Pancreas (tissue), 10 donors: ENCODE data around the gene ACTRT3. TPM values are rescaled to one million over a fixed set of nuclear protein-coding genes. Genes with fewer than 3 reads are reported as not detected.
A peak's percentile ranks its signal among the peaks of the same experiment; 100 is the strongest.

ENCODE experiments used
- ATAC-seq, 4 donors: fragments of 200-7000 bp; cut with Tn5 transposase; one replicate each; pipeline versions ENCODE4 v1.8.0 to v1.9.1; 2020; ENCODE audit warnings: mild to moderate bottlenecking in 4 of 4, moderate library complexity in 4 of 4
- DNase-seq, 6 donors: peaks; one replicate each; pipeline ENCODE4 v3.0.0-alpha.2; 2020
- FAIRE-seq: peaks from 2 replicates; lab custom pipeline; 2012; peaks lifted over from hg19 to GRCh38; lab: Jason Lieb, UNC
- H3K27ac ChIP-seq, 4 donors: fragments of 200-600 bp; sonication (generic); 1 replicate in 3 of 4; 2 replicates in 1 of 4; pipeline versions ENCODE4 v1.5.0 to v1.8.0; 2020
- H3K27me3 ChIP-seq, 4 donors: fragments of 200-600 bp; one replicate each; pipeline ENCODE4 v1.8.0; 2021
- H3K36me3 ChIP-seq, 3 donors: fragments of 200-600 bp; sonication (generic) in 1 of 3; one replicate each; pipeline versions ENCODE4 v1.5.0 to v1.8.0; 2020 to 2021
- H3K4me1 ChIP-seq, 3 donors: fragments of 200-600 bp; one replicate each; pipeline ENCODE4 v1.8.0; 2021
- H3K4me3 ChIP-seq, 4 donors: fragments of 200-600 bp; sonication (generic) in 2 of 4; one replicate each; pipeline versions ENCODE4 v1.5.0 to v1.8.0; 2020 to 2021
- H3K9me3 ChIP-seq, 4 donors: fragments of 200-600 bp; one replicate each; pipeline ENCODE4 v1.8.0; 2021
- WGBS, 2 donors: extraction: QIAGEN DNeasy Blood & Tissue Kit; methylation state at CpG; one replicate each; pipeline ENCODE4 v1.1.7; 2013; 5-methylcytosine and 5-hydroxymethylcytosine counted together
- intact Hi-C, 3 donors: fragments of 100-400 bp; cut with DNase I; formaldehyde crosslinking; loops; one replicate each; pipeline versions ENCODE4 v1.11.1 to v1.14.2; 2022
- polyA plus RNA-seq, 2 donors: library from polyadenylated mRNA; stranded (reverse); fragments of 200-250 nt; gene quantifications; one replicate each; pipeline ENCODE4 v1.2.3, GENCODE V29; 2013
- total RNA-seq, 6 donors: library from RNA; stranded (reverse); fragmentation: NEBNext Ultra II Directional in 4 of 6; extraction: Animal tissue kit (Norgen Biotek cat#: 25700) in 4 of 6; gene quantifications; one replicate each; pipeline versions ENCODE4 v1.2.1 to v1.2.4, GENCODE V29; 2021 to 2023
- TF ChIP-seq, protein P1 (sequence below), 4 donors: fragments of 200-600 bp; sonication (generic) in 3 of 4; IDR thresholded peaks; one replicate each; pipeline versions ENCODE4 v1.5.0 to v1.8.0; 2021; ENCODE audit warnings: antibody characterized with exemption in 4 of 4
- donor health status: healthy with polysubstance abuse.
- donor health status: DM: no; HTN: no; CAD: no; lungs with moderate emphysema.
- donor health status: DM: no; HTN: no; CAD: no.
- donor health status: control.
- donor health status: control.
- donor health status: Bipolar disorder and iron deficiency.
- donor health status: DM: yes; HTN: yes; CAD: no.
- donor health status: DM: no; HTN: no; CAD: no.
- donor health status: DM: no; HTN: no; CAD: no.
- donor health status: DM: yes; HTN: yes; CAD: no.

ACTRT3 gene
- total and polyA plus RNA-seq, 8 donors, result 0.14 to 0.82 (median 0.40) TPM

GRCh38 chr3:169787120-169787519 is 17.8 kb upstream of the ACTRT3 start:
- ATAC-seq, result no peak
- Histone ChIP-seq H3K9me3 (no peaks in the 10 kb centered on the region), H3K27ac (no peak overlapping the region), H3K36me3 (peaks cover 0 to 38% (median 5%) of the 10 kb centered on the region in 3 donors), H3K4me3 (no peak overlapping the region), H3K4me1 (no peaks in the 10 kb centered on the region), H3K27me3 (no peaks in the 10 kb centered on the region)
- intact Hi-C loops, result no loop called here
- 96 to 97% methylated on average over 4 of the region's 4 CpGs for WGBS, 2 donors
- TF ChIP-seq, protein P1, sequence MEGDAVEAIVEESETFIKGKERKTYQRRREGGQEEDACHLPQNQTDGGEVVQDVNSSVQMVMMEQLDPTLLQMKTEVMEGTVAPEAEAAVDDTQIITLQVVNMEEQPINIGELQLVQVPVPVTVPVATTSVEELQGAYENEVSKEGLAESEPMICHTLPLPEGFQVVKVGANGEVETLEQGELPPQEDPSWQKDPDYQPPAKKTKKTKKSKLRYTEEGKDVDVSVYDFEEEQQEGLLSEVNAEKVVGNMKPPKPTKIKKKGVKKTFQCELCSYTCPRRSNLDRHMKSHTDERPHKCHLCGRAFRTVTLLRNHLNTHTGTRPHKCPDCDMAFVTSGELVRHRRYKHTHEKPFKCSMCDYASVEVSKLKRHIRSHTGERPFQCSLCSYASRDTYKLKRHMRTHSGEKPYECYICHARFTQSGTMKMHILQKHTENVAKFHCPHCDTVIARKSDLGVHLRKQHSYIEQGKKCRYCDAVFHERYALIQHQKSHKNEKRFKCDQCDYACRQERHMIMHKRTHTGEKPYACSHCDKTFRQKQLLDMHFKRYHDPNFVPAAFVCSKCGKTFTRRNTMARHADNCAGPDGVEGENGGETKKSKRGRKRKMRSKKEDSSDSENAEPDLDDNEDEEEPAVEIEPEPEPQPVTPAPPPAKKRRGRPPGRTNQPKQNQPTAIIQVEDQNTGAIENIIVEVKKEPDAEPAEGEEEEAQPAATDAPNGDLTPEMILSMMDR (IDR thresholded peaks at IDR 0.05), result no peak
- DNase-seq, result no peak
- FAIRE-seq, result no peak

GRCh38 chr3:169781209-169781855 is 12.0 kb upstream of the ACTRT3 start:
- Histone ChIP-seq H3K9me3 (no peaks in the 10 kb centered on the region), H3K27ac (no peak overlapping the region), H3K36me3 (peaks cover 0 to 54% (median 2%) of the 10 kb centered on the region in 3 donors), H3K27me3 (no peaks in the 10 kb centered on the region), H3K4me3 (no peak overlapping the region), H3K4me1 (peaks cover 0 to 2% (median 0%) of the 10 kb centered on the region in 3 donors)
- DNase-seq (no peak), FAIRE-seq (no peak), ATAC-seq (no peak)
- intact Hi-C loops, result no loop called here
- TF ChIP-seq, protein P1 (IDR thresholded peaks at IDR 0.05), result no peak
- 76 to 81% methylated on average over 4 of the region's 4 CpGs for WGBS, 2 donors

- DNase-seq, result no peak
- TF ChIP-seq, protein P1 (IDR thresholded peaks at IDR 0.05), result no peak
- peaks cover 3 to 6% (median 5%) of the 10 kb centered on the region in 3 donors for H3K4me1 ChIP-seq
- no peaks in the 10 kb centered on the region for H3K27me3 ChIP-seq
- no peak overlapping the region for H3K4me3 ChIP-seq
- no peaks in the 10 kb centered on the region for H3K9me3 ChIP-seq
- ATAC-seq, result no peak
- 64 to 65% methylated on average over 2 of the region's 2 CpGs for WGBS, 2 donors
- peaks cover 0 to 50% (median 2%) of the 10 kb centered on the region in 3 donors for H3K36me3 ChIP-seq
- no peak overlapping the region for H3K27ac ChIP-seq
- intact Hi-C loops, result no loop called here
- FAIRE-seq, result no peak
These were observed 11.4 kb upstream of the ACTRT3 start for GRCh38 chr3:169780742-169781141.

- ATAC-seq (no peak), DNase-seq (no peak), FAIRE-seq (no peak)
- intact Hi-C loops, result no loop called here
- no peaks in the 10 kb centered on the region for H3K27me3 ChIP-seq
- 75 to 97% methylated on average over 4 of the region's 4 CpGs for WGBS, 2 donors
- no peak overlapping the region for H3K4me3 ChIP-seq
- H3K27ac ChIP-seq, result no peak overlapping the region
- peaks cover 0 to 42% (median 0%) of the 10 kb centered on the region in 3 donors for H3K36me3 ChIP-seq
- H3K9me3 ChIP-seq, result no peaks in the 10 kb centered on the region
- H3K4me1 ChIP-seq, result peaks cover 12 to 23% (median 22%) of the 10 kb centered on the region in 3 donors
- TF ChIP-seq, protein P1 (IDR thresholded peaks at IDR 0.05), result no peak
These were observed 8.5 kb upstream of the ACTRT3 start for GRCh38 chr3:169777822-169778221.

DNA sequence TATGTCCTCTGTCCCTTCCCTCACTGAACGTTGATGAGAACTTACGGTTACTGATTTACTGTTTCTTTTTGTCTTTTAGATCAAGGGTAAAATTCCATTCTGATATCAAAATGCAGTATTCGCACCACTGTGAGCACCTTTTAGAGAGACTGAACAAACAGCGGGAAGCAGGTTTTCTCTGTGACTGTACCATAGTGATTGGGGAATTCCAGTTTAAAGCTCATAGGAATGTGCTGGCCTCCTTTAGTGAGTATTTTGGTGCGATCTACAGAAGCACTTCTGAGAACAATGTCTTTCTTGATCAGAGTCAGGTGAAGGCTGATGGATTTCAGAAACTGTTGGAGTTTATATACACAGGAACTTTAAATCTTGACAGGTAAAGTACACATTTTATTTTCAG is 4.8 kb upstream of the ACTRT3 start:
- TF ChIP-seq, protein P1 (IDR thresholded peaks at IDR 0.05), result no peak
- H3K4me3 ChIP-seq, result peak overlapping the region in 3 of 4 donors; percentile 60 to 83 (median 73)
- intact Hi-C loops, result no loop called here
- peaks cover 0 to 12% (median 0%) of the 10 kb centered on the region in 3 donors for H3K36me3 ChIP-seq
- DNase-seq (no peak), ATAC-seq (no peak), FAIRE-seq (no peak)
- H3K9me3 ChIP-seq, result no peaks in the 10 kb centered on the region
- 20 to 22% methylated on average over 5 of the region's 5 CpGs for WGBS, 2 donors
- H3K27ac ChIP-seq, result no peak overlapping the region
- H3K27me3 ChIP-seq, result no peaks in the 10 kb centered on the region
- H3K4me1 ChIP-seq, result peaks cover 12 to 23% (median 22%) of the 10 kb centered on the region in 3 donors
